Small intestine (tissue), 7 donors: ENCODE results near the gene IGLL5. TPM values are rescaled to one million over a fixed set of nuclear protein-coding genes. Genes with fewer than 3 reads are reported as not detected.
A peak's percentile ranks its signal among the peaks of the same experiment; 100 is the strongest.

Experiments used
- DNase-seq, 2 donors: peaks; one replicate each; pipeline versions ENCODE4 v3.0.0 to v3.0.0-alpha.2; 2013
- FAIRE-seq: peaks from 2 replicates; lab custom pipeline; 2012; peaks lifted over from hg19 to GRCh38; lab: Jason Lieb, UNC
- H3K27ac ChIP-seq, 3 donors: one replicate each; pipeline ENCODE4 v1.5.1; 2013; ENCODE audit warnings: low read length in 2 of 3, mild to moderate bottlenecking in 2 of 3, control low read depth in 1 of 3, inconsistent platforms in 1 of 3, low read depth in 1 of 3, moderate library complexity in 1 of 3
- H3K27me3 ChIP-seq, 3 donors: one replicate each; pipeline ENCODE4 v1.6.1; 2013; ENCODE audit warnings: low read length in 3 of 3, inconsistent platforms in 1 of 3; ENCODE audit not compliant: control insufficient read depth in 3 of 3, insufficient read depth in 3 of 3
- H3K36me3 ChIP-seq, 3 donors: one replicate each; pipeline ENCODE4 v1.6.1; 2013; ENCODE audit warnings: low read length in 3 of 3, inconsistent platforms in 1 of 3, low read depth in 1 of 3, mild to moderate bottlenecking in 1 of 3, moderate library complexity in 1 of 3; ENCODE audit not compliant: control insufficient read depth in 3 of 3, insufficient read depth in 2 of 3
- H3K4me1 ChIP-seq, 3 donors: one replicate each; pipeline ENCODE4 v1.6.1; 2013; ENCODE audit warnings: low read length in 2 of 3, inconsistent platforms in 1 of 3, low read depth in 1 of 3, mild to moderate bottlenecking in 1 of 3, moderate library complexity in 1 of 3; ENCODE audit not compliant: control insufficient read depth in 3 of 3, insufficient read depth in 2 of 3
- H3K4me3 ChIP-seq, 3 donors: one replicate each; pipeline ENCODE4 v1.5.1; 2013; ENCODE audit warnings: low read length in 3 of 3, control low read depth in 1 of 3, inconsistent platforms in 1 of 3, low read depth in 1 of 3, mild to moderate bottlenecking in 1 of 3, moderate library complexity in 1 of 3
- H3K9me3 ChIP-seq, 2 donors: one replicate each; pipeline ENCODE4 v1.6.1; 2013; ENCODE audit warnings: low read depth in 1 of 2, low read length in 1 of 2; ENCODE audit not compliant: control insufficient read depth in 2 of 2, insufficient read depth in 1 of 2
- WGBS, 3 donors: extraction: QIAGEN DNeasy Blood & Tissue Kit; methylation state at CpG; one replicate each; pipeline ENCODE4 v1.1.7; 2013; 5-methylcytosine and 5-hydroxymethylcytosine counted together
- polyA plus RNA-seq, 4 donors: library from polyadenylated mRNA; stranded (reverse) in 3 of 4; unstranded in 1 of 4; fragments of 200-250 nt in 3 of 4; fragments of 120-200 nt in 1 of 4; gene quantifications; one replicate each; pipeline versions ENCODE4 v1.2.1 to v1.2.3, GENCODE V29; 2013
- donor health status: healthy with polysubstance abuse.
- donor health status: control.
- donor health status: control.
- donor health status: Bipolar disorder and iron deficiency.
- donor health status: healthy.

Gene IGLL5
- polyA plus RNA-seq, 4 donors = 0.34 to 215 (median 15.1) TPM

- H3K9me3 ChIP-seq = no peaks in the 10 kb centered on the region
- no peaks in the 10 kb centered on the region for H3K36me3 ChIP-seq
- 86 to 90% (median 86%) methylated on average over 5 of the region's 5 CpGs for WGBS, 3 donors
- no peak overlapping the region for H3K27ac ChIP-seq
- DNase-seq = no peak
- H3K4me3 ChIP-seq = no peak overlapping the region
- no peaks in the 10 kb centered on the region for H3K27me3 ChIP-seq
- no peak for FAIRE-seq
- no peaks in the 10 kb centered on the region for H3K4me1 ChIP-seq
Observed at GRCh38 chr22:22856885-22857606, 30.6 kb upstream of the IGLL5 start.

- no peaks in the 10 kb centered on the region for H3K36me3 ChIP-seq
- H3K27ac ChIP-seq = no peak overlapping the region
- no peaks in the 10 kb centered on the region for H3K4me1 ChIP-seq
- no peaks in the 10 kb centered on the region for H3K9me3 ChIP-seq
- DNase-seq = no peak
- FAIRE-seq = no peak
- WGBS, 3 donors = 84 to 89% (median 89%) methylated on average over 9 of the region's 9 CpGs
- no peaks in the 10 kb centered on the region for H3K27me3 ChIP-seq
- H3K4me3 ChIP-seq = no peak overlapping the region
Observed at GRCh38 chr22:22857607-22858558, 29.7 kb upstream of the IGLL5 start.

DNA sequence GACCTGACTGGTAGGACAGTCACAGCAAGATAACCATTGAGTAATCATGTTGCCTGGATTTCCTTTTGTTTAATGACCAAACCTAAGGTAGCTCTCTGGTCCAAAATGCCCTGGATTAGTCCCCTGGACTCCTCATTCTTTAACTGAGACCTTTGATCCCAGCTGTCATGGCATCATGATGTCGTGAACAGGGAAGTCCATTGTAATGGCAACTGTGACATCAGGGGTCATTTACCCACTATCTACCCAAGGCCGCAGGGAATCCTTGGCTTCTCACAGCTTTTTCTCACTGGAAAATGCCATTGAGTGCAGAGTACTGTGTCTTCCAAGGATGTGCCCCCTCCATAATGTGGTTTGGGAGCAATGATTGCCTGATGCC is 29.1 kb upstream of the IGLL5 start:
- Histone ChIP-seq H3K9me3 (no peaks in the 10 kb centered on the region), H3K4me1 (no peaks in the 10 kb centered on the region), H3K36me3 (no peaks in the 10 kb centered on the region), H3K4me3 (no peak overlapping the region), H3K27ac (no peak overlapping the region), H3K27me3 (no peaks in the 10 kb centered on the region)
- 46 to 80% (median 73%) methylated on average over 2 of the region's 2 CpGs for WGBS, 3 donors
- no peak for DNase-seq
- no peak for FAIRE-seq

DNA sequence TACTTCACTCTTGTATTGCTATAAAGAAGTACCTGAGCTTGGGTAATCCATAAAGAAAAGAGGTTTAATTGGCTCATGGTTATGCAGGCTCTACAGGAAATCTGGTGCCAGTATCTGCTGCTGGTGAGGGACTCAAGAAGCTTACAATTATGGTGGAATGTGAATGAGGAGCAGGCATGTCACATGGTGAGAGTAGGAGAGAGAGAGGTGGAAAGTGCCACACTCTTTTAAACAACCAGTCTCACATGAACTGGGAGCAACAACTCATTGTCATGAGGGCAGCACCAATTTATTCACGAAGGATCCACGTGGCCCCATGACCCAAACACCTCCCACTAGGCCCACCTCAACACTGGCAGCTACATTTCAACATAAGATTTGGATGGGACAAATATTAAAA is 24.6 kb upstream of the IGLL5 start:
- DNase-seq (no peak), FAIRE-seq (no peak)
- Histone ChIP-seq H3K4me1 (no peaks in the 10 kb centered on the region), H3K9me3 (no peaks in the 10 kb centered on the region), H3K4me3 (no peak overlapping the region), H3K27me3 (no peaks in the 10 kb centered on the region), H3K36me3 (no peaks in the 10 kb centered on the region), H3K27ac (no peak overlapping the region)
- 82 to 87% (median 86%) methylated on average over 2 of the region's 2 CpGs for WGBS, 3 donors

GRCh38 chr22:22865311-22866072 is 22.1 kb upstream of the IGLL5 start:
- Histone ChIP-seq H3K27ac (peak overlapping the region in 1 of 3 donors; percentile 33), H3K4me1 (no peaks in the 10 kb centered on the region), H3K36me3 (no peaks in the 10 kb centered on the region), H3K9me3 (no peaks in the 10 kb centered on the region), H3K27me3 (no peaks in the 10 kb centered on the region), H3K4me3 (no peak overlapping the region)
- FAIRE-seq (no peak), DNase-seq (peak in 1 of 2 donors; percentile 7)
- WGBS, 3 donors = 39 to 67% (median 55%) methylated on average over 5 of the region's 5 CpGs

DNA sequence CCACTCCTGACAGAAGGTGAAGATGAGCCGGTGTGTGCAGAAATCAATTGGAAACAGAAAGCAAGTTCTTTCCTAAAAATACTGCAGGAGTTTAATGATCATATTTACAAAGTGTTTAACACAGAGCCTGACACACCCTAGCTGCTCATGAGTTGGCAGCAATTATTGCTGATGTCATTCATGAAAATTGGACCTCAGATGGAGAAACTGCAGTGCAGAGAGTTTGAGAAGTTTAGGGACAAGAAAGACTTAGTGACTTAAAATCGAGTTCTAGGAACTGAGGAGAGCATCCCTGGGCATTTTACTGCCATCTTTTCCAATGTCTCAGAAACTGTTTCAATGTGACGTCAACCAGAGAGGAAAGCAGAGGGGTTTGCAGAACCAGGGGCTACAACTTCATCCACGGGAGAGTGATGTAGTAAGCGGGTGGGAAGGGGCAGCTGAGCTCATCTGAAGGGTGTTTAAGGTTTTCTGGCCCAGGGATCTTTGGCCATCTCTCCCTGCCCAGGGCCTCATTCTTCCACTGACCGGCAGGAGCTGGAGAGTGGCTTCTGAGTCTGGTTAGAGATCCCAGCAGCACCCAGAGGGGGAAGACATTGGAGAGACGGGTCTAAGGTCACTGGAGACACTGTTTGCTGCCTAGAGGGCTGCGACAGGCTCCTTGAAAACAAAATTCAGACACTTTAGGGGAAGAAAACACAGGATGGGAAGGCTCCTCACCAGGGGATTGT is 21.1 kb upstream of the IGLL5 start:
- Histone ChIP-seq H3K4me1 (no peaks in the 10 kb centered on the region), H3K27ac (peak overlapping the region in 1 of 3 donors; percentile 68), H3K36me3 (no peaks in the 10 kb centered on the region), H3K27me3 (no peaks in the 10 kb centered on the region), H3K4me3 (no peak overlapping the region), H3K9me3 (no peaks in the 10 kb centered on the region)
- 43 to 53% (median 53%) methylated on average over 8 of the region's 8 CpGs for WGBS, 3 donors
- peak; percentile 9 to 18 for DNase-seq
- no peak for FAIRE-seq

DNA sequence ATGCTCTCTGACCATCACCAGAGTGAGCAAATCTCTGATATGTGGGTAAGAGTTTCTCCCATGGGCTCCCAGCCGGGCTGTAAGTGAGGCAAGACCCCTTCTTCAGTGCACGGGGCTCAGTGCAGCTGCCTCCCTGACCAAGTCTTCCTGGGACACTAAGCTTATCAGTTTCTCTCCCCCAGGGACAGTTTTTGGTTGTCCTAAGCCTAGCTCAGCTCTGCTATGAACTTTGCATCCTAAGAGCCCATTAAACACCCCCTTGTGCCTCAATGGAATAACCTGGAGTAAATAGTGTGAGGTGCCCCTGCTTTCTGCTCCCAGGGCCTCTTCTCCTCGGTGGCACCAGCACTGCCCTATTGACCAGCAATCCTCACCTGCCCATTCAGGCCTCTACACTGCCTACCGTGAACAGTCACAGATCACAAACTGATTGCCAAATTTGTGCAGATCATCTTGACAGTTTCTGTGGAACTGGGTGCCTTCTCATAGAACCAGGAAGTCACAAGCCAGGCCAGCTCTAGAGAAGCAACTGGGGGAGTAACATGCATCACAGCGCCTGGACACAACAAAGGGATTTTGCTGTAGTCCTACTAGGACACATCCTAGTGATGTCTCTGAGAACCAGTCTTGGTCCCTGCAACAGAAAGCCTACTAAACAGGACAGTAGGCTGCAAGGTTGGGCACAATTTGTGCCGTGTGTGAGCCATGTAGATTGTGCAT is 19.5 kb upstream of the IGLL5 start:
- 77 to 83% (median 81%) methylated on average over 6 of the region's 6 CpGs for WGBS, 3 donors
- Histone ChIP-seq H3K36me3 (no peaks in the 10 kb centered on the region), H3K4me3 (no peak overlapping the region), H3K9me3 (no peaks in the 10 kb centered on the region), H3K4me1 (no peaks in the 10 kb centered on the region), H3K27ac (no peak overlapping the region), H3K27me3 (no peaks in the 10 kb centered on the region)
- FAIRE-seq (no peak), DNase-seq (no peak)
